ENCODE results near the gene PAM. TPM values are rescaled to one million over a fixed set of nuclear protein-coding genes. Genes with fewer than 3 reads are reported as not detected.

Gene PAM
- total RNA-seq, 1 experiment from 2014 or later, result 257 TPM

GRCh38 chr5:102959055-102959454, 203.9 kb downstream of the PAM start (continued):
- TF ChIP-seq CTCF (IDR thresholded peaks at IDR 0.05 in 2 of 3, conservative IDR thresholded peaks at IDR 0.05 in 1 of 3; ENCODE audit: borderline replicate concordance in 1 of 3, insufficient read depth in 1 of 3, low read depth in 2 of 3, low read length in 2 of 3) (no peak), SIN3A (IDR thresholded peaks at IDR 0.05; ENCODE audit: low read depth) (peak; percentile 80)

- H3K4me1 ChIP-seq (ENCODE audit: control insufficient read depth in 1 of 2, insufficient read depth in 2 of 2, low read length in 2 of 2), result peaks cover 47 to 48% of the 10 kb centered on the region in 2 experiments
- no peak for TF ChIP-seq EZH2 (IDR thresholded peaks at IDR 0.05)
- no peak for TF ChIP-seq POLR2AphosphoS5 (IDR thresholded peaks at IDR 0.05; ENCODE audit: low read depth, low read length)
- TF ChIP-seq SIN3A (IDR thresholded peaks at IDR 0.05; ENCODE audit: low read depth), result no peak
- TF ChIP-seq ZNF274 (IDR thresholded peaks at IDR 0.05; ENCODE audit: low read depth, low read length), result no peak
- TF ChIP-seq CTCF (IDR thresholded peaks at IDR 0.05 in 2 of 3, conservative IDR thresholded peaks at IDR 0.05 in 1 of 3; ENCODE audit: borderline replicate concordance in 1 of 3, insufficient read depth in 1 of 3, low read depth in 2 of 3, low read length in 2 of 3), result no peak
- no peak for TF ChIP-seq ZBTB33 (IDR thresholded peaks at IDR 0.05; ENCODE audit: extremely low read depth, insufficient replicate concordance, low read length)
- no peak for TF ChIP-seq MAX (IDR thresholded peaks at IDR 0.05)
- TF ChIP-seq ATF3 (IDR thresholded peaks at IDR 0.05), result no peak
- TF ChIP-seq EZH2phosphoT487 (IDR thresholded peaks at IDR 0.05; ENCODE audit: borderline replicate concordance), result no peak
- no peak for TF ChIP-seq REST (IDR thresholded peaks at IDR 0.05; ENCODE audit: low read depth)
- no peaks in the 10 kb centered on the region for H3K27me3 ChIP-seq (ENCODE audit: insufficient read depth, low read length)
- H3K27ac ChIP-seq (ENCODE audit: low read depth, low read length), result no peak overlapping the region
- H3K4me3 ChIP-seq (replicated peaks in 1 of 2; ENCODE audit: low read depth in 1 of 2, low read length in 2 of 2), result no peak overlapping the region
- ChIA-PET POLR2A (no interaction called here), RAD21 (ENCODE audit: low non-redundant PET in 1 of 2, low total read pairs in 2 of 2, uncharacterized antibody in 2 of 2, unreplicated experiment in 2 of 2) (no interaction called here), CTCF (no interaction called here)
- no peak for ATAC-seq
- DNase-seq (ENCODE audit: low read depth, low spot score), result no peak
- no peaks in the 10 kb centered on the region for H3K9me2 ChIP-seq (ENCODE audit: insufficient read depth)
- H2AFZ ChIP-seq (ENCODE audit: low read depth, low read length, poor library complexity, severe bottlenecking), result no peak overlapping the region
- H3K4me2 ChIP-seq (ENCODE audit: low read length), result no peak overlapping the region
- intact Hi-C loops (cut with micrococcal nuclease), result no loop called here
- H3K79me2 ChIP-seq (ENCODE audit: insufficient read depth, low read length), result no peaks in the 10 kb centered on the region
- peaks cover 0 to 6% of the 10 kb centered on the region in 2 experiments; a peak in 2 of 4 replicates for H3K36me3 ChIP-seq (ENCODE audit: control insufficient read depth in 1 of 2, insufficient read depth in 2 of 2, low read length in 2 of 2)
- no TSS peak for BruUV-seq (replicated peaks)
- no peaks in the 10 kb centered on the region for H3K9me3 ChIP-seq (ENCODE audit: control insufficient read depth in 1 of 2, insufficient read depth in 1 of 2, low read depth in 1 of 2, low read length in 2 of 2)
- no peaks in the 10 kb centered on the region for H4K20me1 ChIP-seq (ENCODE audit: insufficient read depth)
- H3K9ac ChIP-seq (ENCODE audit: low read length), result no peak overlapping the region
Measured at GRCh38 chr5:102961671-102962070, 206.6 kb downstream of the PAM start.
